ENCODE results near the gene MATN3. TPM values are rescaled to one million over a fixed set of nuclear protein-coding genes. Genes with fewer than 3 reads are reported as not detected.
A peak's percentile ranks its signal among the peaks of the same experiment; 100 is the strongest.
"Not testable (repeated sequence)": the region's sequence is repeated elsewhere in the genome, so short reads cannot be mapped to it uniquely, and the experiment has no call there.

The MATN3 gene
- total RNA-seq, 2 donors from 2014 or later: not detected

DNA sequence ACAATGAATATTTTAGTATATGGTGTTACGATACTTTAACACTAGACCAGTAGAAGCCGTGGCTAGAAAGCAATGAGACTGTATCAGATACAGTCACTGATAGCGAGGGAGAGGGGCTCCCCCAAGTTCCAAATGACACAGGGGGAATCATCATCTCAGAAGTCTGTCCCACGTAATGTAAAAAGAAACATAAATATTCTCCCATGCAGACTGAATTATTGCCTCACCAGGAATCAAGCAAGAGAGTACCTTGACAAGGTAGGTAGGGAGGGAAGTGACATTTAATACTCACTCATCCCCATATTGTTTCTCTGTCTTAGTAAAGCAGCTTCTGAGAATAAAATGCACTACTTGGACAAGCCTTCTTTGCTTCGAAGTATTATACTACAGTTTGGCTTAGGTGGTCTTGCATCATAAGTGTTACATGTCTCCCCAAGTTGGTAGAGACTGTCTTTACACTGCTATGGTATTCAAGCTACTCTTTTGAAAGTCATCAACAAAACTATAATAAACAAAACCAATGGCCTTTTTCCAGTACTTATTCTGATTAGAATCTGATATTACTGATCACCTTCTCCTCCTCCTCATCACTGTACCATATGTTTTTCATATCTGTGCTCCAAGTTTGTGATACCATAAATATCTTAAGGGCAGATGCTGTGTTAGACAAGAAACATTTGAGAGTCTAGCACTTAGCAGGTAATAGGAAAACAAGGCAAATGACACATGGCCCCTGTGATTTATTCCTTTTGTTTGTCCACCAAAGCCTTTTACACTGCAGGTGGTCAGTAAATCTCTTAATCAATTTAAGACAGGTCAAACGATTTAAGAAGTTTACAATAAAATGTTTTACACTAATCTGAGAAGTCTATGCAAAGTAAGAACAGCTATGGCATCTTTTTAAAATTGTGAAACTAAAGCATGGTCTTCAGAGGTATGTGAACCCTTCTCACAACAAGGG lies 36.3 kb upstream of the MATN3 start:
- ATAC-seq (no peak), DNase-seq (no peak)
- Histone ChIP-seq H3K9me3 (no peaks in the 10 kb centered on the region), H3K36me3 (replicated peaks in 1 of 2; ENCODE audit: insufficient read depth in 1 of 2, low read depth in 2 of 2) (no peaks in the 10 kb centered on the region), H3K27me3 (no peaks in the 10 kb centered on the region), H3K4me1 (peaks cover 48% of the 10 kb centered on the region), H3K4me3 (no peak overlapping the region), H3K27ac (peak overlapping the region in 3 of 4 donors; percentile 91 to 98 (median 95))
- TF ChIP-seq CTCF (IDR thresholded peaks at IDR 0.05): no peak
- TF ChIP-seq POLR2A (IDR thresholded peaks at IDR 0.05): no peak
- 34% methylated on average over 6 of the region's 6 CpGs for WGBS, 2 donors
- intact Hi-C loops (cut with DNase I): no loop called here

- H3K27ac ChIP-seq; H3K9me3 ChIP-seq; intact Hi-C loops (cut with DNase I); ATAC-seq; H3K27me3 ChIP-seq; DNase-seq; H3K4me3 ChIP-seq; H3K36me3 ChIP-seq (replicated peaks in 1 of 2; ENCODE audit: insufficient read depth in 1 of 2, low read depth in 2 of 2): not testable (repeated sequence)
- WGBS, 2 donors: 69 to 71% methylated on average over 4 of the region's 4 CpGs
- peaks cover 61% of the 10 kb centered on the region for H3K4me1 ChIP-seq
These were observed 33.3 kb upstream of the MATN3 start for GRCh38 chr2:20045712-20046292.

- no peak for ATAC-seq
- Histone ChIP-seq H3K36me3 (replicated peaks in 1 of 2; ENCODE audit: insufficient read depth in 1 of 2, low read depth in 2 of 2) (peaks cover 0 to 2% of the 10 kb centered on the region in 2 donors), H3K4me3 (no peak overlapping the region), H3K27me3 (no peaks in the 10 kb centered on the region), H3K4me1 (peaks cover 65% of the 10 kb centered on the region), H3K9me3 (no peaks in the 10 kb centered on the region), H3K27ac (no peak overlapping the region)
- TF ChIP-seq CTCF (IDR thresholded peaks at IDR 0.05) (no peak), POLR2A (IDR thresholded peaks at IDR 0.05) (no peak)
- WGBS, 2 donors: 67 to 72% methylated on average over 4 of the region's 4 CpGs
- intact Hi-C loops (cut with DNase I): no loop called here
- DNase-seq: no peak
These were observed 32.3 kb upstream of the MATN3 start for GRCh38 chr2:20044778-20045177.

- intact Hi-C loops (cut with DNase I): no loop called here
- ATAC-seq: no peak
- no peak for TF ChIP-seq CTCF (IDR thresholded peaks at IDR 0.05)
- TF ChIP-seq POLR2A (IDR thresholded peaks at IDR 0.05): no peak
These were observed 30.1 kb upstream of the MATN3 start for GRCh38 chr2:20042531-20042930.

DNA sequence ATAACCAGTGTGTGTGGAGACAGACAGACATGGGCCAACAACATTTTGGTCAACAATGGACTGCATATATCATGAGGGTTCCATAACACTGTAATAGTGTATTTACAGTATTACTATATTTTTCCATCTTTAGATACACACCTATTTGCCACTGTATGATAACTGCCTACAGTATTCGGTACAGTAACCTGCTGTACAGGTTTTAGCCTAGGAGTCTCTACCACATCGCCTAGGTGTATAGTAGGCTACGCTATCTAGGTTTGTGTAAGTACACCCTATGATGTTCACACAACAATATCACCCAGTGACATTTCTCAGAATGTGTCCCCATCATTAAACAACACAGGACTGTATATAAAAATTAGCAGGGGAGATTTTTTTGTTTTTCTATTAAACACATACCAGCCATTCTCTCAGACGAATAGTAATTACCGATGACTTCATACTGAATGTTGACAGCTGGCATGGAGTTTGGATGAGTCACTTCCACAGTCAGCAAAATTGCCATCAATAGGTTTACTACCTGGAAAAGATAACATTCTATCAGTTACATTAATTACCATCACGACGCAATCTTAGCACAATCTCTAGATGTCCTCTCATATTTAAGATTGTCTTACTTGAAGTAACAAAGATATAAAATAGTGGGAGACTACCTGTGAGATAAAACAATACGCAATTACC lies 28.2 kb upstream of the MATN3 start:
- intact Hi-C loops (cut with DNase I): no loop called here
- Histone ChIP-seq H3K9me3 (no peaks in the 10 kb centered on the region), H3K27ac (no peak overlapping the region), H3K36me3 (replicated peaks in 1 of 2; ENCODE audit: insufficient read depth in 1 of 2, low read depth in 2 of 2) (peaks cover 0 to 25% of the 10 kb centered on the region in 2 donors), H3K4me3 (no peak overlapping the region), H3K4me1 (peaks cover 38% of the 10 kb centered on the region), H3K27me3 (no peaks in the 10 kb centered on the region)
- no peak for TF ChIP-seq POLR2A (IDR thresholded peaks at IDR 0.05)
- no peak for TF ChIP-seq CTCF (IDR thresholded peaks at IDR 0.05)
- WGBS, 2 donors: 63 to 64% methylated on average over 8 of the region's 8 CpGs
- no peak for DNase-seq
- ATAC-seq: peak; percentile 58

More at GRCh38 chr2:20042531-20042930, 30.1 kb upstream of the MATN3 start:
- H3K4me1 ChIP-seq: peaks cover 43% of the 10 kb centered on the region
- H3K27ac ChIP-seq: no peak overlapping the region
- WGBS, 2 donors: 13 to 42% methylated on average over 2 of the region's 2 CpGs
- no peak for DNase-seq
- H3K36me3 ChIP-seq (replicated peaks in 1 of 2; ENCODE audit: insufficient read depth in 1 of 2, low read depth in 2 of 2): peaks cover 0 to 16% of the 10 kb centered on the region in 2 donors
- H3K9me3 ChIP-seq: no peaks in the 10 kb centered on the region
- no peaks in the 10 kb centered on the region for H3K27me3 ChIP-seq
- H3K4me3 ChIP-seq: no peak overlapping the region
